Right lobe of liver (tissue), 4 donors: ENCODE results near the gene FOXB2.

Experiments
- CTCF ChIP-seq, 4 donors: fragments of 200-600 bp in 3 of 4; fragments of 450-650 bp in 1 of 4; IDR thresholded peaks; one replicate each; pipeline versions ENCODE4 v1.5.1 to v1.8.0; 2016 to 2022; ENCODE audit warnings: antibody characterized with exemption in 4 of 4, mild to moderate bottlenecking in 2 of 4
- POLR2A ChIP-seq: fragments of 450-650 bp; IDR thresholded peaks from one replicate; pipeline ENCODE4 v1.6.1; 2017; ENCODE audit warnings: antibody characterized with exemption, mild to moderate bottlenecking
- donor health status: DM: no; HTN: no; CAD: no.
- donor health status: DM: no; HTN: no; CAD: no.
- donor health status: DM: no; HTN: yes; CAD: no.

DNA sequence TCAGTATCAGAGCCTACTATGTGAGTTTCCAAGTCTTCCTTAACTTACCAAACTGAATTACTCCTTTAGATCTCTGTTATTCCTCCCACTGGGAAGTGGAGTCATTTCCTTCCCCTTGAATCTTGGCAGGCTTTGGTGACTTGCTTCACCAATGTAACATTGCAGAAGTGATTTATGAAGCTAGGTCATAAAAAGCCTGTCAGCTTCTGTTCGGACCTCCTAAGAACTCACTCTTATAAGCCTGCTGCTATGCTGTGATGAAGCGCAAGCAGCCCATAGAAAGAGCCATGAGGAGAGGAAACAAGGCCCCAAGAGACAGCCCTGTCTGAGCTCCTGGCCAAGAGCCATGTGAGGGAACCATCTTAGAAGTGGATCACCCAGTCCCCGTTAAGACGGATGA is 14.2 kb upstream of the FOXB2 start:
- no peak for TF ChIP-seq CTCF (IDR thresholded peaks at IDR 0.05)
- no peak for TF ChIP-seq POLR2A
